Breast epithelium (tissue), 3 donors: Measurements from ENCODE around the gene CHD6.

Experiments
- CTCF ChIP-seq, 3 donors: fragments of 450-650 bp; IDR thresholded peaks; one replicate each; pipeline ENCODE4 v1.5.1; 2016 to 2017; ENCODE audit warnings: antibody characterized with exemption in 3 of 3, mild to moderate bottlenecking in 3 of 3, moderate library complexity in 3 of 3
- POLR2A ChIP-seq: fragments of 450-650 bp; IDR thresholded peaks from one replicate; pipeline ENCODE4 v1.6.1; 2016; ENCODE audit warnings: antibody characterized with exemption, mild to moderate bottlenecking, moderate library complexity
- POLR2AphosphoS5 ChIP-seq, 3 donors: sonication (generic); formaldehyde crosslinking; IDR thresholded peaks; one replicate each; pipeline ENCODE4 v1.6.1; 2017; ENCODE audit warnings: antibody characterized with exemption in 3 of 3

- TF ChIP-seq CTCF (IDR thresholded peaks at IDR 0.05): no peak
- TF ChIP-seq POLR2AphosphoS5 (IDR thresholded peaks at IDR 0.05): no peak
- no peak for TF ChIP-seq POLR2A
Measured at GRCh38 chr20:41513829-41514228, 104.3 kb downstream of the CHD6 start.
